Measurements from ENCODE around the gene FLOT2.

Gene FLOT2

DNA sequence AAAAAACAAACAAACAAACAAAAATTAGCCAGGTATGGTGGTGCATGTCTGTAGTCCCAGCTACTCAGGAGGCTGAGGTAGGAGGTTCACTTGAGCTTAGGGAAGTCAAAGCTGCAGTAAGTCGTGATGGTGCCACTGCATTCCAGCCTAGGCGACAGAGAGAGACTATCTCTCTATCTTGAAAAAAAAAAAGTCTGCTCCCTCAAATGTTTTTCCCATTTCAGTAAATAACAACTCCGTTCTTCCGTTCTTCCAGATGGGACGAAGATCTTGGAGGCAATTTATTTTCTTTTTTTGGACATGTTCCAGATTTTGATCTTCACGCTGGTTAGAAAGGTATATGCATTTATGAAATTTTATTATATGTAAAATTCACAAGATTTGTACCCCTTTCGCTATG is 23.7 kb downstream of the FLOT2 start:
- no peak for DNase-seq (ENCODE audit: low read depth, low spot score)
- ChIA-PET CTCF (interaction anchor here (2.4 kb wide), 1 partner anchor 110 kb away, joined by 17 read pairs; no protein-coding TSS in a partner anchor), POLR2A (no interaction called here)
- H3K4me3 ChIP-seq (ENCODE audit: low read depth, low read length): no peak overlapping the region
- no peak for TF ChIP-seq CTCF (IDR thresholded peaks at IDR 0.05; ENCODE audit: insufficient read depth, low read length, missing control alignments)

DNA sequence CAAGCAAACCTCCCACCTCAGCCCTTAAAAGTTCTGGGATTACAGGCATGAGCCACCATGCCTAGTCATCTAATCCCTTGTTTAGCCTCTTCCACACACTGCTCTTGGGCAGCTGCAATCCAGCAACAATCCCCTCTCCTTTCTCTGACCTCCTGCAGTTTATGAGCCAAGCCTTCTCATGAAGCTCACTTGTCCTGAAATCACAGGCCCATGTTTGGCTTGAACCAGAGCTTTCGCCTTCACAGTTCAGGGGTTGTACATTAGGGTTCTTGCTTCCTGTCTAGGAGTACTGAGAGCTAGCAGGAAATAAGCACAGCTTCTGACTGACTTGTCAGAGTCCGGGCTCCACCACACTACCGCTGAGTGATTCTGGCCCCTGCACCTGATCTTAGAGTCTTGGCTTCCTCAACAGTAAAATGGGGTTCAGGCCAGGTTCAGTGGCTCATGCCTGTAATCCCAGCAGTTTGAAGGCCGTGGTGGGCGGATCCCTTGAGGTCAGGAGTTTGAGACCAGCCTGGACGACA is 26.4 kb downstream of the FLOT2 start:
- POLR2A ChIA-PET: interaction anchor here (0.7 kb wide), 1 partner anchor 102 kb away, joined by 3 read pairs; no protein-coding TSS in a partner anchor
- no peak overlapping the region for H3K4me3 ChIP-seq (ENCODE audit: low read depth, low read length)
- CTCF ChIA-PET: interaction anchor here (1.2 to 1.3 kb wide), 2 partner anchors 13 to 108 kb away, joined by 3 to 6 read pairs; no protein-coding TSS in a partner anchor
- no peak for TF ChIP-seq CTCF (IDR thresholded peaks at IDR 0.05; ENCODE audit: insufficient read depth, low read length, missing control alignments)
- DNase-seq (ENCODE audit: low read depth, low spot score): no peak

- ChIA-PET CTCF (interaction anchor here (0.7 kb wide), 1 partner anchor 17 kb away, joined by 3 read pairs; no protein-coding TSS in a partner anchor), POLR2A (no interaction called here)
- H3K4me3 ChIP-seq (ENCODE audit: low read depth, low read length): no peak overlapping the region
- no peak for DNase-seq (ENCODE audit: low read depth, low spot score)
- TF ChIP-seq CTCF (IDR thresholded peaks at IDR 0.05; ENCODE audit: insufficient read depth, low read length, missing control alignments): no peak
Observed at GRCh38 chr17:28867276-28867675, 30.3 kb downstream of the FLOT2 start.

- DNase-seq (ENCODE audit: low read depth, low spot score): no peak
- POLR2A ChIA-PET: interaction anchor here (0.6 to 1.0 kb wide), 2 partner anchors 101 to 121 kb away, joined by 3 read pairs; no protein-coding TSS in a partner anchor
- CTCF ChIA-PET: interaction anchor here (0.7 to 1.3 kb wide), 2 partner anchors 11 to 51 kb away, joined by 3 to 4 read pairs; no protein-coding TSS in a partner anchor
- TF ChIP-seq CTCF (IDR thresholded peaks at IDR 0.05; ENCODE audit: insufficient read depth, low read length, missing control alignments): no peak
- H3K4me3 ChIP-seq (ENCODE audit: low read depth, low read length): no peak overlapping the region
Observed at GRCh38 chr17:28865946-28866752, 31.4 kb downstream of the FLOT2 start.

DNA sequence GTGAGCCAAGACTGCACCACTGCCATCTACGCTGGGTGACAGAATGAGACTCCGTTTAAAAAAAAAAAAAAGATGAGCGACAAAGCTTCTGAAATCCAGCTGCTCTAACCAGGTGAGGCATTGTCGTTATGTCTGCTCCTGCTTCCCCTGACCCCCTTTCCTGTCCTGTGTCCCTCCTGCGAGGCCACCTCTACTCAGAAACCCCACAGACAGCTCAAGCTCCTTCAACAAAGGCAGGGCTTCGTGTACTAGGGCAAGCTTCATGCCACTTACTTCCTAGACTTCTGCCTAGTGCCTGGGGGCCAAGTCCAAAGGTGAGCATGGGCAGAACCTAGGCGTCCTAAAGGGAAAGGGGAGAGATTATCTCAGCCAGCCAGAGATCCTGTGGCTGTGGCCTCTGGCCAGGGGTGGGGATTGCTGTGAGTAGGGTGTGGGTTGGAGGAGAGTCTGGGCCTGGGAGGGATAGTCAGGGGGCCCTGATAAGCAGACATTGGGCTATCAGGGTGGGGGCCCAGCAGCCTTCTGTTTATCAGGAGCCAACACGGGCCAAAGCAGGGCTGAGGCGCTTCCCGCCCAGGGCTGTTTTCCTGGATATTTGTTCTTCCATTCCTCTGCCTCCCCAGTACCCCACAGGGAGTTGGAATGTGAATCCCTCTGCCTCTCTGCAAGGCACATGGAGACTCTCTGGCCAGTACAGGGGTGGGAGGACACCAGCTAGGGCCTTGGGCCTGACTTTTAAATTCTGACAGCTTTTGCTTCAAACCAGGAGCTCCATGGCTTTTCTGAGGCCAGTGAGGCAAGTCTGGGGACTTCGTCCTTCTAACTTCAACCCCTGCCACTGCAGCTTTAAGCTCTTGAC is 32.3 kb downstream of the FLOT2 start:
- TF ChIP-seq CTCF (IDR thresholded peaks at IDR 0.05; ENCODE audit: insufficient read depth, low read length, missing control alignments): no peak
- POLR2A ChIA-PET: interaction anchor here (1.0 kb wide), 1 partner anchor 120 kb away, joined by 3 read pairs; no protein-coding TSS in a partner anchor
- CTCF ChIA-PET: interaction anchor here (0.7 to 1.3 kb wide), 2 partner anchors 10 to 52 kb away, joined by 3 to 4 read pairs; no protein-coding TSS in a partner anchor
- DNase-seq (ENCODE audit: low read depth, low spot score): no peak
- H3K4me3 ChIP-seq (ENCODE audit: low read depth, low read length): no peak overlapping the region
